HFFc6 (cell line): ENCODE results near the gene CNGA2. TPM values are rescaled to one million over a fixed set of nuclear protein-coding genes. Genes with fewer than 3 reads are reported as not detected.

Source experiments
- DNase-seq: peaks from one replicate; pipeline ENCODE4 v3.0.0-alpha.2; 2018
- H3K27ac Mint-ChIP-seq: 2 replicates; pipeline ENCODE4 v1.8.0; 2020; ENCODE audit warnings: mild to moderate bottlenecking, mixed read lengths
- H3K27me3 Mint-ChIP-seq: 2 replicates; pipeline ENCODE4 v1.8.0; 2021; ENCODE audit warnings: mild to moderate bottlenecking, moderate library complexity, mixed read lengths; ENCODE audit not compliant: insufficient read depth
- H3K36me3 Mint-ChIP-seq: 2 replicates; pipeline ENCODE4 v1.8.0; 2021; ENCODE audit warnings: low read depth, mixed read lengths
- H3K4me1 Mint-ChIP-seq: 2 replicates; pipeline ENCODE4 v1.8.0; 2020; ENCODE audit warnings: low read depth, mixed read lengths
- H3K4me3 Mint-ChIP-seq: 2 replicates; pipeline ENCODE4 v1.8.0; 2020; ENCODE audit warnings: mild to moderate bottlenecking, moderate library complexity, mixed read lengths
- H3K9me3 Mint-ChIP-seq: 2 replicates; pipeline ENCODE4 v1.8.0; 2020; ENCODE audit warnings: mild to moderate bottlenecking, mixed read lengths
- CTCF ChIP-seq: fragments of 200-600 bp; sonication (generic); IDR thresholded peaks from 2 replicates; pipeline ENCODE4 v1.5.0; 2021; ENCODE audit warnings: antibody characterized with exemption, mild to moderate bottlenecking
- total RNA-seq, 6 experiments: library from RNA; stranded (reverse); fragmentation: NEBNext Ultra II Directional; extraction: Animal tissue kit (Norgen Biotek cat#: 25700); gene quantifications; 2 replicates in 1 of 6; 3 replicates in 5 of 6; pipeline ENCODE4 v1.2.3, GENCODE V29; 2021

Gene CNGA2
- total RNA-seq, 6 experiments from 2014 or later = not detected

DNA sequence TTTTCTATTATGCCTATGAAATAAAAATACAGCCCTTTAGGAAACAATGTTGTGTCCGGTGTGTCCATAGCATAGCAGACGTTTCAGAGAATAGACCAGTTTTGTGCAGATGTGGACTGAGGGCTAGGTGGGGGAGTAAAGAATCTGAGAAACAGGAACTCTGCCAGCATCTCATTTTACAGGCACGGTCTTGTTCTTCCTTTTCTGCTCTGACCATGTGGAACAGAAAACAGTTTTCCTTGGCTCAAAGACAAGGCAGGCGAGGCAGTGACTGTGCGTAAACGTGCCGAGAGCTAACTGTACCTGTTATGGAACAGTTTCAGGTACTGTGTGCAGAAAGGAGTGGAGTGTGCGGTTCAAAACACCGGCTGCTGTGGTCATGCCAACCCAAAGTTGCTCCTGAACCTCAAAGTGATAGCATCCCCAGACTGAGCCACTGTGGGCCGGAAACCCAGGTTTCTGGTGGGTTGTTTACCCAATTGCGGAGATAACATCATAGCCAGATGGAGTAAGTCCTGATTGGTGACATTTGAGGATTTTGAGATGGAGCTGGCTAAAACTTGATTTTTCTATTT is 20.2 kb downstream of the CNGA2 start:
- H3K4me3 Mint-ChIP-seq = no peak overlapping the region
- H3K27me3 Mint-ChIP-seq = peaks cover 2% of the 10 kb centered on the region; the same call in 1 of the 2 replicates
- TF ChIP-seq CTCF = no peak
- no peaks in the 10 kb centered on the region; the same call in 1 of the 2 replicates for H3K4me1 Mint-ChIP-seq
- H3K36me3 Mint-ChIP-seq = no peaks in the 10 kb centered on the region
- H3K27ac Mint-ChIP-seq = no peak overlapping the region
- DNase-seq = no peak
- H3K9me3 Mint-ChIP-seq = no peaks in the 10 kb centered on the region; the same call in 1 of the 2 replicates

DNA sequence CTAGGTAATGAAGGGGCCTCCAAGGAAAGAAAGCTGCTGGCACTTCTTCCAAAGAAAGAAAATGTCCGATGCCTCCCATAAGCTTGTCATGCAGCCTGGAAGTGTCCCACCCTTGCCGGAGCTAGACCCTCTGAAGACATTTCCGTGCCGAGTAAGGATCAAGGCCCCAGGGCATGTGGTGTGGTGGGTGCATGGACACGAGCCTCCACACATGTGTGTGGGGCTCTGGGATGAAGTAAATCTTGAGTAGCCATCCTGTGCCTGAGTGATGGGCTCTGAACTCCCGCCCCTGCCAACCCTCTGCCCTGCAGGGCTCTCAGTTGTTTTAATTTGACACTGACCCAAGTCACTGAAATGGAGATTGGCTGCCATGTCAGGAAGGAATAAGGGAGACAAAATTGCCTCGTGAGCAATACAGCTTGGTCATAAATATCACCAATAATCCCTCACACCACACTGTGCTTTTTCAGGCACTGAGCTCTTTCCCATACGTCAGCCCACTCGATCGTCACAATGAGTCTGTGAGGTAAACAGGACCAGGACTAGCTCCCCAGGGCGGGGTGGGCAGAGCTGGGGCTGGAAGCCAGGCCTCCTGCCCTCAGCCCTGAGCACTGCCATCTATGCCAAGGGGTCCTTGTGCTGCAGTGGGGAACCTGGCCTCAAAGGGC is 24.6 kb downstream of the CNGA2 start:
- H3K27ac Mint-ChIP-seq = no peak overlapping the region
- H3K9me3 Mint-ChIP-seq = no peaks in the 10 kb centered on the region
- no peak for TF ChIP-seq CTCF
- H3K27me3 Mint-ChIP-seq = peaks cover 2% of the 10 kb centered on the region
- H3K36me3 Mint-ChIP-seq = no peaks in the 10 kb centered on the region
- DNase-seq = no peak
- H3K4me3 Mint-ChIP-seq = no peak overlapping the region
- H3K4me1 Mint-ChIP-seq = no peaks in the 10 kb centered on the region; the same call in 1 of the 2 replicates

- peaks cover 7% of the 10 kb centered on the region for H3K27me3 Mint-ChIP-seq
- H3K27ac Mint-ChIP-seq = no peak overlapping the region
- TF ChIP-seq CTCF = no peak
- no peaks in the 10 kb centered on the region; the same call in 1 of the 2 replicates for H3K9me3 Mint-ChIP-seq
- H3K36me3 Mint-ChIP-seq = no peaks in the 10 kb centered on the region
- no peaks in the 10 kb centered on the region for H3K4me1 Mint-ChIP-seq
- no peak for DNase-seq
- no peak overlapping the region for H3K4me3 Mint-ChIP-seq
Observed at GRCh38 chrX:151762802-151763201, 28.3 kb downstream of the CNGA2 start.

- H3K27me3 Mint-ChIP-seq = peaks cover 7% of the 10 kb centered on the region
- no peaks in the 10 kb centered on the region for H3K36me3 Mint-ChIP-seq
- H3K9me3 Mint-ChIP-seq = no peaks in the 10 kb centered on the region; the same call in 1 of the 2 replicates
- H3K27ac Mint-ChIP-seq = no peak overlapping the region
- no peak for TF ChIP-seq CTCF
- no peak overlapping the region for H3K4me3 Mint-ChIP-seq
- H3K4me1 Mint-ChIP-seq = no peaks in the 10 kb centered on the region
- no peak for DNase-seq
Observed at GRCh38 chrX:151763711-151764110, 29.2 kb downstream of the CNGA2 start.

GRCh38 chrX:151765026-151765425 is 30.5 kb downstream of the CNGA2 start:
- no peak overlapping the region for H3K27ac Mint-ChIP-seq
- H3K9me3 Mint-ChIP-seq = no peaks in the 10 kb centered on the region; the same call in 1 of the 2 replicates
- H3K4me3 Mint-ChIP-seq = no peak overlapping the region
- peaks cover 7% of the 10 kb centered on the region for H3K27me3 Mint-ChIP-seq
- H3K4me1 Mint-ChIP-seq = no peaks in the 10 kb centered on the region
- H3K36me3 Mint-ChIP-seq = no peaks in the 10 kb centered on the region
- no peak for DNase-seq
- TF ChIP-seq CTCF = no peak
